Activated naive CD8-positive, alpha-beta T cell (primary cell): Measurements from ENCODE around the gene ARHGEF40.

Source experiments
- H3K27ac Mint-ChIP-seq: one replicate; pipeline ENCODE4 v1.8.0; 2021; ENCODE audit warnings: mixed read lengths
- H3K27me3 Mint-ChIP-seq: one replicate; pipeline ENCODE4 v1.8.0; 2021; ENCODE audit warnings: mixed read lengths
- H3K36me3 Mint-ChIP-seq: one replicate; pipeline ENCODE4 v1.8.0; 2021; ENCODE audit warnings: mixed read lengths
- H3K4me1 Mint-ChIP-seq: one replicate; pipeline ENCODE4 v1.8.0; 2021; ENCODE audit warnings: low read depth, mixed read lengths
- H3K4me3 Mint-ChIP-seq: one replicate; pipeline ENCODE4 v1.8.0; 2021; ENCODE audit warnings: mild to moderate bottlenecking, mixed read lengths
- H3K9me3 Mint-ChIP-seq: one replicate; pipeline ENCODE4 v1.8.0; 2021; ENCODE audit warnings: low read depth, mixed read lengths

ARHGEF40 gene

DNA sequence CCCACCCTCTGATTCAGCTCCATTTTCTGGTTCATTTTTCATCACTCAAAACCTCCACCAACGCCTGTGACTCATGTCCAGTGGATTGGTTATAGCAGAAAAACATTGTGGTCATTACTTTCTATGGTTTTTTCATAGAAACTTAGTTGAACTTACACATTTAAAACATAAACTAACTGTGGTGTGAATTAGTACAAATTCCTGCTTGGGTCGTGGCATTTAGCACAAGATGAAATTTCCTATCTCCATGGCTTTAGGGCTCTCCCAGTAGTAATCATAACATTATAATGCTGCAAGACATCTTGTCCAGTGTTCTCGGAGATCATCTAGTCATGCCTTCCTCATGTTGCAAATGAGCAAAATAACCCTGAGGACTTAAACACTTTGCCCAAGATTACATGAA lies 20.8 kb upstream of the ARHGEF40 start:
- H3K4me3 Mint-ChIP-seq, result no peak overlapping the region
- H3K27me3 Mint-ChIP-seq, result peaks cover 3% of the 10 kb centered on the region

DNA sequence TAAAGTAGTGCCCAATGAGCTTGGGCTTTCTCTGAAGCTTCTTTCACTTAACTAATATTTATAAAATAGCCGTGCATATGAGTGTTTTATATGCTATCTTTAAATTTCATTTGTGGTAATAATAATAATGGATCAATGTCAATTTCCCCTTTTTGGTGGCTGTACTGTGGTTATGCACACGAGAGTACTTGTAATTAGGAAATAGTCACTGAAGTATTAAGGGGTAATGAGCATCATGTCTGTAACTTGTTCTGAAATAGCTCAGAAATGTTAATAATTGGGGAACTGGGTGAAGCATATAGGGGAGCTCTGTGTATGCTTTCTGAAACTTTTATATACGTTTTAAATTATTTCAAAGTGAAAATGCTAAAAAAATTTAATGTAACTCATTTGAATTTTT lies 19.5 kb upstream of the ARHGEF40 start:
- Mint-ChIP-seq H3K4me1 (no peaks in the 10 kb centered on the region), H3K27ac (no peak overlapping the region), H3K4me3 (no peak overlapping the region), H3K9me3 (no peaks in the 10 kb centered on the region), H3K36me3 (no peaks in the 10 kb centered on the region), H3K27me3 (peaks cover 3% of the 10 kb centered on the region)

More for the DNA sequence above, 20.8 kb upstream of the ARHGEF40 start:
- no peak overlapping the region for H3K27ac Mint-ChIP-seq
- H3K4me1 Mint-ChIP-seq, result peaks cover 5% of the 10 kb centered on the region
- no peaks in the 10 kb centered on the region for H3K36me3 Mint-ChIP-seq
- H3K9me3 Mint-ChIP-seq, result no peaks in the 10 kb centered on the region

DNA sequence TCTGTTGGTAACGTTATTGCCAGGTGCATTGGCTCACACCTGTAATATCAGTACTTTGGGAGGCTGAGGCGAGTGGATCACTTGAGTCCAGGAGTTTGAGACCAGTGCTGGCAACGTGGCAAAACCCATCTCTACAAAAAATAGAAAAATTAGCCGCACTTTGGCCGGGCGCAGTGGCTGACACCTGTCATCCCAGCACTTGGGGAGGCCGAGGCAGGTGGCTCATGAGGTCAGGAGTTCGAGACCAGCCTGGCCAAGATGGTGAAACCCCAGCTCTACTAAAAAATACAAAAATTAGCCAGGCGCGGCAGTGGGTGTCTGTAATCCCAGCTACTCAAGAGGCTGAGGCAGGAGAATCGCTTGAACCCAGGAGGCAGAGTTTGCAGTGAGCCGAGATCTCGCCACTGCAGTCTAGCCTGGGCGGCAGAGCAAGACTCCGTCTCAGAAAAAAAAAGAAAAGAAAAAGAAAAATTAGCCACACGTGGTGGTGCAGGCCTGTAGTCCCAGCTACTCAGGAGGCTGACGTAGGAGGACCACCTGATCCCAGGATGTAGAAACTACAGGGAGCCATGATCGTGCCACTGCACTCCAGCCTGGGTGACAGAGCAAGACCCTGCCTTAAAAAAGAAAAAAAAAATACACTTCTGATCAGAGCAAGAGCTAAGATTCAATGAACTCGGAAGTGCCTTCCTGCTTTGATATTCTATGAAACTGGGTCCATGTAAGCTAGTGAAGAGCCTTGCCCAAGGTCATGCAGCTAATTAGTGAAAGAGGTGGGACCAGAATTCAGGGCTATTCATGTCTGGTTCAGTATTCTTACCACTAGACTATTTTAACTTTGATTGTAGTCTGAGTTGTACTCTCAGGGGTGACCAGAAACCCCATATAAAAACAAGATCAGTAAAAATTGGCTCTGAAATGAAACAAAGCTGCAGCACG lies 16.7 kb upstream of the ARHGEF40 start:
- Mint-ChIP-seq H3K9me3 (no peaks in the 10 kb centered on the region), H3K36me3 (no peaks in the 10 kb centered on the region), H3K4me3 (no peak overlapping the region), H3K27me3 (peaks cover 2% of the 10 kb centered on the region), H3K27ac (no peak overlapping the region), H3K4me1 (no peaks in the 10 kb centered on the region)

DNA sequence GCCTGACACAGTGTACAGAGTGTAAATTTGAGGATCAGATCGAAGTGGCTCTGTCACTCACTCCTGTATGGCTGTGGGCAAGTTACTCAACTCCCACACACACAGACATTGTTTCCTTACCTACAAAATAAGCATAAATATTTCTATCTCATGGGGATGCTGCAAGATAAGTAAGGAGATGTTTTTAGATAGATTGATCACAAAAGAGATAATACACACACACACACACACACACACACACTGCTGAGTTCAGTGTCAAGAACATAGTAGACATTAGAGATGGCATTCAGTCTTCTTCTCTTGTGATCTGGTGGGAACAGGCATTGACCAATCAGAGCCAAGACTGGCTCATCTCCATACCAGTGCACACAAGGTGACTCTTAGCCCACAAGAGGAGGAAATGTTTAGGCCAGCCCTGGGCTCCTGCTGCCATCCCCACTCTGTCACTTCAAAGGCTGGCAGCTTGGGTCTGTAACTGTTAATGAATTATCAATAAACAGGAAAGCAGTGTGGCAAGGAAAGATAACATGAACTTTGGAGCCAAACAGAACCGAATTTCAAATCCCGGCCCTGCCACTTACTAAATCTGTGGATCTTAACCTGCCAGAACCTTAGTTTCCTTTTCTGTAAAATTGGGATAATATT lies 15.9 kb upstream of the ARHGEF40 start:
- no peaks in the 10 kb centered on the region for H3K9me3 Mint-ChIP-seq
- no peaks in the 10 kb centered on the region for H3K36me3 Mint-ChIP-seq
- no peaks in the 10 kb centered on the region for H3K4me1 Mint-ChIP-seq
- peaks cover 2% of the 10 kb centered on the region for H3K27me3 Mint-ChIP-seq
- no peak overlapping the region for H3K4me3 Mint-ChIP-seq
- H3K27ac Mint-ChIP-seq, result no peak overlapping the region

- Mint-ChIP-seq H3K27me3 (peaks cover 2% of the 10 kb centered on the region), H3K4me1 (no peaks in the 10 kb centered on the region), H3K9me3 (no peaks in the 10 kb centered on the region), H3K36me3 (no peaks in the 10 kb centered on the region), H3K4me3 (no peak overlapping the region), H3K27ac (no peak overlapping the region)
These were observed 15.3 kb upstream of the ARHGEF40 start for GRCh38 chr14:21054768-21055145.

DNA sequence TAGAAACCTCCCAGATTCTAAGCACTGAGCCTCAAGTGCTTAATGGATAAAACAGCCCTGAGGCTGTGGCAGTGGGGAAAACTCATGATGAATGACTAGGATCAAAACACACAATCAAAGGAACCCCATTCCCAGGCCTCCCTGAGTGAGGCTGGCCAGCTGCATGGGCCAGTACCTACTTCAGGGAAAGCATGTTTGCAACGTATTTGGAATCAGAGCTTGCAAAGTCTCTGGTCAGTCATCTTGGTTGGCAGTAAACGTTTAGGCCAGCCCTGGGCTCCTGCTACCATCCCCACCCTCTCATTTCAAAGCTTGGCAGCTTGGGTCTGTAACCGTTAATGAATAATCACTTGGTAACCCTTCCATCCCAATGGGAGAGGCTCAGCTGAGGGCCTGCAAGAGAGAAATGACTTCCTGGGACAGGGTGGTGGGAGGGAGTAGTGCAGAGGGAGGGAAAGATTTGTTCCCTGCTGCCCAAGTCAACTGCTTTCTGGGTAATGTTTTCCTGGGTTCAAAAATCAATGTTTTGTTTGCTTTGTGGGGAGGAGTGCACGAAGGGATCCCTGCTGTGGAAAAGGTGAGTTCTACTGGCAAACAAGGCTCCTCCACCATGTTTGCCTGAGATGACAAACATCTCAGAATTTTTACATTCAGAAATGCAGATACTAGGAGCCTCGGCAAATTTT lies 14.5 kb upstream of the ARHGEF40 start:
- H3K27me3 Mint-ChIP-seq, result no peaks in the 10 kb centered on the region
- no peaks in the 10 kb centered on the region for H3K9me3 Mint-ChIP-seq
- no peaks in the 10 kb centered on the region for H3K4me1 Mint-ChIP-seq
- H3K36me3 Mint-ChIP-seq, result no peaks in the 10 kb centered on the region
- H3K4me3 Mint-ChIP-seq, result no peak overlapping the region
- H3K27ac Mint-ChIP-seq, result no peak overlapping the region

DNA sequence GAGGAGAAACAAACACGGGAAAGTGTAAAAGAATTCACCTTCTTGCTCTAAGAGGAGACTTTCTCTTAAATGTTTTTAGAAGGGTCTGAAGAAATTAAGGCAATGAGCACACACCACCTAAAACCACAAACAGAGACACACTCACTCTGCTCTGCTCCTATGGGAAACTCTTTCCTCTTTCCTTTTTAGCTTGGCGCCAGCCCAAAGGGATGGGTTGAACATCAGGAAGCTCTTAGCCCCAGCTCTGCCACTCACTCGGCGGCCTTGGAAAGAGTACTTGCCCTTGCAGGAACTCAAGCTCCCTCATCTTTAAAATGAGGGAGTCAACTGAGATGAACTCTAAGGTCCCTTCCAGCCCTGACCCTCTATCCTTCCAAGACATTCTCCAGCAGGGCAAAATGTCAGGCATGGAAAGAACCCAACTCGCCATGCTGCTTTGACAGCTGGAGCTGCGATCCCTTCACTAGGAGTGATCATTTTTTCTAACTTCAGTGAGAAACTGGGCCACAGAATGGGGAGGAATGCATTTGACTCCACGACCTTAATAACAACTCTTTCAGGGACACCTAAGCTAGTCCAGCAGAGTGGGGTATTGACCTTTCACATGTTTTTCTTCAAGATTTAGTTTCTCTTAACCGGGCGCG lies 13.5 kb upstream of the ARHGEF40 start:
- H3K36me3 Mint-ChIP-seq, result no peaks in the 10 kb centered on the region
- H3K9me3 Mint-ChIP-seq, result no peaks in the 10 kb centered on the region
- H3K27ac Mint-ChIP-seq, result no peak overlapping the region
- H3K27me3 Mint-ChIP-seq, result peaks cover 2% of the 10 kb centered on the region
- H3K4me3 Mint-ChIP-seq, result no peak overlapping the region
- no peaks in the 10 kb centered on the region for H3K4me1 Mint-ChIP-seq

- Mint-ChIP-seq H3K27ac (no peak within 1 kb of the TSS), H3K27me3 (peaks cover 3% of the 10 kb centered on the region), H3K4me1 (no peaks in the 10 kb centered on the region), H3K4me3 (no peak within 1 kb of the TSS), H3K36me3 (no peaks in the 10 kb centered on the region), H3K9me3 (no peaks in the 10 kb centered on the region)
These were observed 12.1 kb upstream of the ARHGEF40 start, which contains the start of gene RNASE8 for GRCh38 chr14:21057803-21058675. TSS of gene RNASE8 (plus strand) at chr14:21057822. CDS start at chr14:21057893, 71 bp downstream.

- Mint-ChIP-seq H3K4me3 (no peak overlapping the region), H3K4me1 (no peaks in the 10 kb centered on the region), H3K27me3 (peaks cover 5% of the 10 kb centered on the region), H3K9me3 (no peaks in the 10 kb centered on the region), H3K27ac (no peak overlapping the region), H3K36me3 (no peaks in the 10 kb centered on the region)
These were observed 11.2 kb upstream of the ARHGEF40 start for GRCh38 chr14:21058903-21059302.

DNA sequence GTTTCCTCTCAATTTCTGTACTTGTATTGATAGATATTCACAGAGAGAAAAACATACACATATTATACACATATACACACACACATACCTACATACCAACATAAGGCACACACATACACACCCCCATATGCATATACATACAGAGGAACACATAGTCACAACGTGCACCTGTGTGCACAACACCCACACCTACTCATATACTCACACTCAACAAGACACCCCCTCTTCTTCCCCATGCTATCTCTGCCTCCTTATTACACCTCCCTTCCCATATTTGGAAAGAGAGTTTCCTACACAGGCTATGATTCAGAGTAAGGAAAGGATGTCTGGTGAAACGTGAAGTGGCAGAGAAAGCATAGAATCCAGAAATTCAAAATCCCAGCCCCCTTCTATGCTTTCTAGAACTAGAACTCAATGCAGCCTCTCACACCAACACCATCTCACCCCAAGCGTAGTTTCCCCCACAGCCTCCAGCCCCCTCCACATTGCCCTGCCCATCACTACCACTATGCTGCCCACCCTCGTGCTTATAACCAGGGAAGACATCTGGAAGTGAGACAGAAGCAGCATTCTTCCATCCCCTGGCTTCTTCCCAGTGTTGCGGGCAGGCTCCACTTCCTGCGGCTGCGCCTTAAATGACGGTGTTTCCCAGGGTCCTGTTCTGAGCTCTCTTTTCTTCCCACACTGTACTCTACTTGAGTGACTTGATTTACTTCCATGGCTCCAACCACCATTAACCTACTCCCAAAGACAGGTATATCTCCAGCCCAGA lies 10.1 kb upstream of the ARHGEF40 start:
- Mint-ChIP-seq H3K9me3 (no peaks in the 10 kb centered on the region), H3K4me1 (no peaks in the 10 kb centered on the region)

DNA sequence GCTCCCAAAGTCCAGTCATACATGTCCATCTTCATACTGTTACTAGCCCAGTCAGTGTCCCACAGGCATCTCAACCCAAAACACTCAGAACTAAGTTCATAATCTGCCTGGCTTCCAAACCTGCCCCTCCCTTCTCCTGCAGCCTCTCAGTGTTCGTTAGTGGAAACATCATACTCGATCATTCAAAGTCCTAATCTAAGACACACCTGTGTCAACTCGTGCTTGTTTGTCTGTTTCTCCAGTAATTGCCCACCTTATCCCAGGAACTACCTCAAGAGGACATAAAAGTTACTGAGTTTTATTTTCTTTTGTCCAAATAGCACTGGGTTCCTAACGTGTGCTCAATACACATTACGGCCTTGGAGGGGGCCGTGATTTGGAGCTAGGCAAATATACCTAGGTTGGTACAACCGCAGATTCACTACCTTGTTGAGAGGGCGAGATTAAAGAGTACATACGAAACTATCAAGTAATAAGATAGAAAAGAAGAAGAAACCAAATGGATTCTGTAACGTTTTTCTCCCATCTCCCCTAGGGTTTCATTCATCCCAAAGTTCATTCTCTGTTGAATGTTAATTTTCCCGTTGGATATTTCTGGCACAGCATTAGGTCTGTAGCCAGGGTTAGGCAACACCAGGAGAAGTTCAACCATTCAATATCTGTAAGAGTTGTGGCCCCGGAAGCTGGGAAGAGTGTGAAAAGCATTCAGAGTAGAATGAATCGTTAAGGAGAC lies 9.3 kb upstream of the ARHGEF40 start:
- Mint-ChIP-seq H3K9me3 (no peaks in the 10 kb centered on the region), H3K4me3 (no peak overlapping the region), H3K27me3 (peaks cover 12% of the 10 kb centered on the region), H3K27ac (no peak overlapping the region), H3K36me3 (no peaks in the 10 kb centered on the region), H3K4me1 (no peaks in the 10 kb centered on the region)

More for the DNA sequence above, 10.1 kb upstream of the ARHGEF40 start:
- Mint-ChIP-seq H3K4me3 (no peak overlapping the region), H3K27me3 (peaks cover 6% of the 10 kb centered on the region), H3K36me3 (no peaks in the 10 kb centered on the region), H3K27ac (no peak overlapping the region)

DNA sequence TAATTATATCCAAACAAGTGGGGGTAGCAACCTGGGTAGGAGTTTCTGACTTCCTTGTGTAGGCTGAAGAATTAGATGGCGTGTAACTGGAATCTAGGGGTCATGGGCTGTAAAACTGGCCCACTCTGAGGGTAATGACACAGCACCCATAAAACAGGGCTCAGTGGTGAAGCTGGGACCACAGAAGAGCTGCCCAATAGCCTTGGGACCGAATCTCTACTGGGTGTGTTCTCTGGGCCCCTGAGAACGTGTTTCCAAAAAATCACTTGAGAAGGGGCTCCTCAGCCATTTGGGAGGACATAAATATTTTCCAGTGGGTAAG lies 8.8 kb upstream of the ARHGEF40 start:
- Mint-ChIP-seq H3K27me3 (peaks cover 14% of the 10 kb centered on the region), H3K27ac (no peak overlapping the region), H3K4me3 (no peak overlapping the region), H3K36me3 (no peaks in the 10 kb centered on the region), H3K4me1 (no peaks in the 10 kb centered on the region), H3K9me3 (no peaks in the 10 kb centered on the region)

DNA sequence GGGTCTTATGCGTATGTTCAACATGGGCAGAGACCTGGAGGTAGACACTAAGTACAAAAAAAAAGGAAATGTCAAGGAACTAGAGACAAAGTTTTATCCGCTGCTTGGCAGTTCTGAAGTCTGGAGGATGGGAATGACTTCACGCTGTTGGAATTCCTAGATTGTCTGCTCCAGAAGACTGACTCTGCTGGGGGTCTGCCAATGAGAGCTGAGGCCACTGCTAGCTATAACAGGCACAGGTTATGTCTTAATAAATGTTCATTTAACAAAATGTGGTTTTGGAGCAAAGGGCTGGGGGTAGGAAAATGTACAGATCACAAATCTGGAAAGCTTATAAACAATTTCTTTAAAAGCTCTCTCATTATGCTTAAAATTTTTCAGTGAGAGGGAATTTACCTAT lies 6.6 kb upstream of the ARHGEF40 start:
- Mint-ChIP-seq H3K27ac (no peak overlapping the region), H3K36me3 (no peaks in the 10 kb centered on the region), H3K4me1 (peaks cover under 1% of the 10 kb centered on the region), H3K9me3 (no peaks in the 10 kb centered on the region), H3K4me3 (no peak overlapping the region), H3K27me3 (peaks cover 28% of the 10 kb centered on the region)
